GM19452 (cell line): ENCODE data around the gene SCAI.

Experiments
- ATAC-seq: cut with Tn5 transposase; IDR thresholded peaks from one replicate; pipeline ENCODE4 v1.9.1; 2021; ENCODE audit not compliant: unreplicated experiment

Gene SCAI

DNA sequence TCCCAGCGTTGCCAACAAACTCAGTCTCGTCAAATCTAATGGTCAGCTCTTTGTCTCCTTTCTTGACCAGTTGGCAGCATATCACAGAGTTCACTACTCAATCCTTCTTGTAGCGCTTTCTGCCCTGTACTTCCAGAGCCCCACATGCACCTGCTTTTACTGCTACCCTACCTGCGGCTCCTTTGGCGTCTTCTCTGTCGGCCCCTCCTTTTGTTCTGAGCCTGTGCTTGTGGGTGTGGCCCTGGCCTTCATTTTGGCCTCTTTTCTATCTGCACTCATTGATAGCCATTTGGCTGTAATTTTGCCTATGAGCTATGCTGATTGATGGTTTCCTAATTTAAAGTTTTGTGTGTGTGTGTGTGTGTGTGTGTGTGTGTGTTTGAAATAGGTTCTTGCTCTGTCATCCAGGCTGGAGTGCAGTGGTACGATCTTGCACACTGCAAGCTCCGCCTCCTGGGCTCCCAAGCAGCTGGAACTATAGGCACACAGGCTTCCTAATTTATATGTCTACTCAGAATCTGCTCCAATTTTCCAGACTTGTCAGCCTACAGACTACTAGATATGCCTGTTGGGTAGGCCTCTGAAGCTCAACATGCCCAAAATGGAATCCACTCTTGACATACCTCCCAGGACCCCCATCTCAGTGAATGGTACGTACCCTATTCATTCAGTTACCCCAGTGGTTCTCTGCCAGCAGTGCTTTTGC is 249.1 kb downstream of the SCAI start:
- no peak for ATAC-seq
